GM21515 (cell line): ENCODE results near the gene UNC5A.

Source experiments
- ATAC-seq: cut with Tn5 transposase; IDR thresholded peaks from one replicate; pipeline ENCODE4 v1.9.1; 2021; ENCODE audit not compliant: unreplicated experiment

Gene UNC5A

GRCh38 chr5:176890455-176891330 lies 80.3 kb downstream of the UNC5A start:
- ATAC-seq = no peak

- no peak for ATAC-seq
These were observed 81.1 kb downstream of the UNC5A start for GRCh38 chr5:176891331-176891958.

GRCh38 chr5:176892663-176893062 lies 82.3 kb downstream of the UNC5A start:
- ATAC-seq = no peak

GRCh38 chr5:176894298-176894697 lies 83.9 kb downstream of the UNC5A start:
- ATAC-seq = no peak

GRCh38 chr5:176895831-176896230 lies 85.5 kb downstream of the UNC5A start:
- ATAC-seq = no peak

GRCh38 chr5:176897263-176897662 lies 86.9 kb downstream of the UNC5A start:
- ATAC-seq = no peak

GRCh38 chr5:176899296-176899891 lies 89.0 kb downstream of the UNC5A start, which contains the start of gene HK3:
Gene HK3, minus strand, starts transcription at chr5:176899346. Its CDS starts 3,187 bp downstream, at chr5:176896159.
- ATAC-seq = no peak

- no peak for ATAC-seq
These were observed 89.8 kb downstream of the UNC5A start for GRCh38 chr5:176899946-176900779.

GRCh38 chr5:176900780-176901204 lies 90.4 kb downstream of the UNC5A start:
- ATAC-seq = no peak

GRCh38 chr5:176901260-176902101 lies 91.1 kb downstream of the UNC5A start:
- ATAC-seq = no peak

- ATAC-seq = no peak
These were observed 91.9 kb downstream of the UNC5A start for GRCh38 chr5:176902102-176902814.

- no peak for ATAC-seq
These were observed 92.7 kb downstream of the UNC5A start for GRCh38 chr5:176902911-176903664.

- no peak for ATAC-seq
These were observed 93.9 kb downstream of the UNC5A start for GRCh38 chr5:176904276-176904675.

GRCh38 chr5:176906126-176906525 lies 95.8 kb downstream of the UNC5A start:
- no peak for ATAC-seq

- no peak for ATAC-seq
These were observed 96.4 kb downstream of the UNC5A start for GRCh38 chr5:176906796-176907195.

- ATAC-seq = no peak
These were observed 98.5 kb downstream of the UNC5A start for GRCh38 chr5:176908675-176909368.

- no peak for ATAC-seq
These were observed 101.8 kb downstream of the UNC5A start for GRCh38 chr5:176912115-176912514.

- ATAC-seq = no peak
These were observed 105.5 kb downstream of the UNC5A start for GRCh38 chr5:176915906-176916305.
